ENCODE measurements around the gene DMAP1. TPM values are rescaled to one million over a fixed set of nuclear protein-coding genes. Genes with fewer than 3 reads are reported as not detected.

The DMAP1 gene
- total RNA-seq, 1 experiment from 2014 or later = 37.3 TPM

DNA sequence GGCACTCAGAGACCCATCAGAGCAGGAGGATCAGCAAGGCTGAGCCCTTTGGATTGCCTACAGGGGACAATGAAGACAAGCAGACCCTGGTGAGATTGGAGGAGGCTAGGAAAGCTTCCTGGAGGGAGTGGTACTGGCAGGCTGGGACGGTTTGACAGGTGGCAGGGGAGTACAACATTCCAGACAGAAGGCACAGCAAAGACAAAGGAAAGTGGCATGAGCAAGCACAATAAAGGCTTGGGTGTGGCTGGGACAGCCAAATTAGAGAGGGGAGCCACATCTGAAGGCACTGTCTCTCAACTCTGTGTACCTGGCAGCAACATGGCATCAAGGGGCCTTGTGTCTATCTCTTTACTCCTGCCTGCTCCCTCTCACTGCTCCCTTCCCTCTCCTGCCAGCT lies 38.2 kb downstream of the DMAP1 start:
- POLR2A ChIA-PET (ENCODE audit: low non-redundant PET) = no interaction called here
- no TSS peak for BruUV-seq (replicated peaks)

DNA sequence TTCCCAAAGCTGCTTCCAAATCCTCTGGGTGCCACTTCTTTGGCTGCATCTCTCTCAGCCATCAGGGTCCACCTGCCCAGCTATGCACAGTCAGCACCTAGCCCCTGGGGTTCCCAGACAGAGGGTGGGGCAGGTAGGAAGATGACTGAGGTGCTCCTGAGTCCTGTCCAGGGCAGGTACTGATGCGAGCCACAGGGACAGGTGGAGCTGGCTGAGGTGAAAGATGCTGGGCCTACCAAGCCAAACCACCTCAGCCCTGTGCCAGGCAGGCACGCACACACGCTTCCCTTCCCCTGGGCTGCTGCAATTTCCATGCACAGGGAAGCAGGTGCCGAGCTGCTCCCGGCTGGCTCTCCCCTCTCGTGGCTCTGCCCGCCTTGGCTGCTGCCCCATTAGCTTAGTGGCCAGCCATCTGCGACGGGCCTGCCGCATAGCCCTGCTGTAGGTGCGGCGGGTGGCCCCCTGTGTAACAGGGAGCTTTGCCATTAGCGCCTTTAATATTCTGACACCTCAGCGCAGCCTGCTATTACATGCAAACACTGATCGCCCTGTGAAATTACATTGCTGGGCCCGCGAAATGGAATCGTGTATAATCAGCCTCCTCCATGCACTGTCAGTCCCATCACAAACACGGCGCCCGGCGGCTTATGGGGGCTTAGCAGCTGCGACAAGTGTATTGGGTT lies 38.9 kb downstream of the DMAP1 start:
- no peak overlapping the region for H3K27ac ChIP-seq (ENCODE audit: low read depth, low read length, poor library complexity, severe bottlenecking)
- intact Hi-C loops (cut with micrococcal nuclease; ENCODE audit: unreplicated experiment) = no loop called here
- TF ChIP-seq, protein P1, sequence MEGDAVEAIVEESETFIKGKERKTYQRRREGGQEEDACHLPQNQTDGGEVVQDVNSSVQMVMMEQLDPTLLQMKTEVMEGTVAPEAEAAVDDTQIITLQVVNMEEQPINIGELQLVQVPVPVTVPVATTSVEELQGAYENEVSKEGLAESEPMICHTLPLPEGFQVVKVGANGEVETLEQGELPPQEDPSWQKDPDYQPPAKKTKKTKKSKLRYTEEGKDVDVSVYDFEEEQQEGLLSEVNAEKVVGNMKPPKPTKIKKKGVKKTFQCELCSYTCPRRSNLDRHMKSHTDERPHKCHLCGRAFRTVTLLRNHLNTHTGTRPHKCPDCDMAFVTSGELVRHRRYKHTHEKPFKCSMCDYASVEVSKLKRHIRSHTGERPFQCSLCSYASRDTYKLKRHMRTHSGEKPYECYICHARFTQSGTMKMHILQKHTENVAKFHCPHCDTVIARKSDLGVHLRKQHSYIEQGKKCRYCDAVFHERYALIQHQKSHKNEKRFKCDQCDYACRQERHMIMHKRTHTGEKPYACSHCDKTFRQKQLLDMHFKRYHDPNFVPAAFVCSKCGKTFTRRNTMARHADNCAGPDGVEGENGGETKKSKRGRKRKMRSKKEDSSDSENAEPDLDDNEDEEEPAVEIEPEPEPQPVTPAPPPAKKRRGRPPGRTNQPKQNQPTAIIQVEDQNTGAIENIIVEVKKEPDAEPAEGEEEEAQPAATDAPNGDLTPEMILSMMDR (conservative IDR thresholded peaks at IDR 0.05; ENCODE audit: low read depth, low read length) = no peak
- no peak for TF ChIP-seq EZH2 (IDR thresholded peaks at IDR 0.05; ENCODE audit: borderline replicate concordance, low read depth, low read length, poor library complexity, severe bottlenecking)
- BruUV-seq (replicated peaks) = no TSS peak
- H3K4me3 ChIP-seq (ENCODE audit: low read depth, low read length, poor library complexity, severe bottlenecking) = no peak overlapping the region
- H3K9me3 ChIP-seq (ENCODE audit: low read depth, low read length, poor library complexity, severe bottlenecking) = no peaks in the 10 kb centered on the region
- peaks cover 2% of the 10 kb centered on the region for H3K4me1 ChIP-seq (ENCODE audit: insufficient read depth, low read length, poor library complexity, severe bottlenecking)
- CTCF ChIA-PET = no interaction called here
- POLR2A ChIA-PET (ENCODE audit: low non-redundant PET) = interaction anchor here (0.5 kb wide), 1 partner anchor 230 kb away, joined by 5 read pairs; no protein-coding TSS in a partner anchor
- DNase-seq (ENCODE audit: low spot score) = no peak
- H3K36me3 ChIP-seq (ENCODE audit: insufficient read depth, low read length, poor library complexity, severe bottlenecking) = peaks cover 4% of the 10 kb centered on the region
- no peaks in the 10 kb centered on the region for H3K27me3 ChIP-seq (replicated peaks; ENCODE audit: insufficient read depth, low read depth, low read length, poor library complexity)

More for the DNA sequence above, 38.2 kb downstream of the DMAP1 start:
- Histone ChIP-seq H3K9me3 (ENCODE audit: low read depth, low read length, poor library complexity, severe bottlenecking) (no peaks in the 10 kb centered on the region), H3K4me3 (ENCODE audit: low read depth, low read length, poor library complexity, severe bottlenecking) (no peak overlapping the region), H3K4me1 (ENCODE audit: insufficient read depth, low read length, poor library complexity, severe bottlenecking) (no peaks in the 10 kb centered on the region), H3K27me3 (replicated peaks; ENCODE audit: insufficient read depth, low read depth, low read length, poor library complexity) (no peaks in the 10 kb centered on the region), H3K36me3 (ENCODE audit: insufficient read depth, low read length, poor library complexity, severe bottlenecking) (peaks cover 4% of the 10 kb centered on the region), H3K27ac (ENCODE audit: low read depth, low read length, poor library complexity, severe bottlenecking) (no peak overlapping the region)
- TF ChIP-seq EZH2 (IDR thresholded peaks at IDR 0.05; ENCODE audit: borderline replicate concordance, low read depth, low read length, poor library complexity, severe bottlenecking) = no peak
- TF ChIP-seq, protein P1 (conservative IDR thresholded peaks at IDR 0.05; ENCODE audit: low read depth, low read length) = no peak
- CTCF ChIA-PET = no interaction called here
- intact Hi-C loops (cut with micrococcal nuclease; ENCODE audit: unreplicated experiment) = no loop called here
- no peak for DNase-seq (ENCODE audit: low spot score)

DNA sequence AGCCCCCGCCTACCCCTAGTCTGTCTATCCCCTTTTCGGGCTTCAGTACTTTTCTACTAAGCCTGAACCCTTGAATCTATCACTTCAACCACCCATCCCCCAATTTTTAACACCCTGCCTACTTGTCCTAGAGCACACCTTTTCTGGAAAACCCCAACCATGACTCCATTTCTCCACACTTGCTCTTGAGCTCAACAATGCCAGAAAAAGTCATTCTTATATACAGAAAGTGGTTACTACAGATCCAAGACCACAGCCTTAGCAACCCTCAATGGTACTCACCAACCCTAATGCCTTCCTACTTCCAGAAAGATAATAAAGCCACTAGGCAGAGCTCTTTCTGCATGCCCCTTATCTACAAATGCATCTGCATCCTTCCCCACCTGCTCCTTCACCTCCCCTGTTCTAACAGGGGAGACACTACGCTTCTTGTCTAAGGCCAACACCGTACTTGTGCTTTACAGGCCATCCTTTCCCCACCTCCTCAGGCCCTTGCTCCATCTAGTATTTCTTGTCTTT lies 41.2 kb downstream of the DMAP1 start:
- H3K36me3 ChIP-seq (ENCODE audit: insufficient read depth, low read length, poor library complexity, severe bottlenecking) = no peaks in the 10 kb centered on the region
- H3K27me3 ChIP-seq (replicated peaks; ENCODE audit: insufficient read depth, low read depth, low read length, poor library complexity) = no peaks in the 10 kb centered on the region
- BruUV-seq (replicated peaks) = no TSS peak
- ChIA-PET CTCF (no interaction called here), POLR2A (ENCODE audit: low non-redundant PET) (interaction anchor here (0.6 kb wide), 1 partner anchor 152 kb away, joined by 3 read pairs; no protein-coding TSS in a partner anchor)
- H3K27ac ChIP-seq (ENCODE audit: low read depth, low read length, poor library complexity, severe bottlenecking) = no peak overlapping the region
- intact Hi-C loops (cut with micrococcal nuclease; ENCODE audit: unreplicated experiment) = no loop called here
- no peak for DNase-seq (ENCODE audit: low spot score)
- no peak for TF ChIP-seq EZH2 (IDR thresholded peaks at IDR 0.05; ENCODE audit: borderline replicate concordance, low read depth, low read length, poor library complexity, severe bottlenecking)
- TF ChIP-seq, protein P1 (conservative IDR thresholded peaks at IDR 0.05; ENCODE audit: low read depth, low read length) = no peak
- peaks cover 7% of the 10 kb centered on the region for H3K4me1 ChIP-seq (ENCODE audit: insufficient read depth, low read length, poor library complexity, severe bottlenecking)
- no peaks in the 10 kb centered on the region for H3K9me3 ChIP-seq (ENCODE audit: low read depth, low read length, poor library complexity, severe bottlenecking)
- H3K4me3 ChIP-seq (ENCODE audit: low read depth, low read length, poor library complexity, severe bottlenecking) = no peak overlapping the region

Data from A673 (cell line).